ENCODE data around the gene FARP2. TPM values are rescaled to one million over a fixed set of nuclear protein-coding genes. Genes with fewer than 3 reads are reported as not detected.

The FARP2 gene
- total and polyA plus RNA-seq, 2 of the 4 experiments (the other 2 are of a cell fraction): 17.1 to 30.8 TPM

DNA sequence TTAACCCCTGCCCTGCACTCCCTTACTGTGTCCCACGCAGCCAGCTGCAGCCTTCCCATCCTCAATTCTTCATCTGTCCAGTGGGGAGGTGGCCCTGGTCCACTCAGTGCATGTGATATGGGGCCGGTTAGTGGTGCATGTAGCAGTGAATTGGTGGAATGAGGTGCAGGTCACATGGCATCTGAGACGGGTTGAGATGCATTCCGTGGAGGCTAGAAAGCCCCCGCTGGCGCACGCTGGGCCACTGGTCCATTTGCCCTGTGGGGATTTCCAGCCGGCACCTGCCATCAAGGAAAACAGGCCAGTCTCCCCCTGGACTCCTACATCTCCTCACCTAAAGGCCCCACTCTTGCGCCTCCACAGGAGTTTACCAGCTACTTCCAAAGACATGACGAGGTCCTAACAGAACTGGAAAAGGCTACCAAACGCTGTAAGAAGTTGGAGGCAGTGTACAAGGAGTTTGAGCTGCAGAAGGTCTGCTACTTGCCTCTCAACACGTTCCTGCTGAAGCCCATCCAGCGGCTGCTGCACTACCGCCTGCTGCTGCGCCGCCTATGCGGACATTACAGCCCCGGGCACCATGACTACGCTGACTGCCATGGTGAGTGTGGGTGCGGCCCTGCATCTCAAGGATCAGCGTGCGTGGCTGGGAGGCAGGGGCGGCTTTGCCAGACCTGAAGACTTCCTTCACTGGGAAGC is 111.8 kb downstream of the FARP2 start:
- Histone ChIP-seq H2AK9ac (replicated peaks; ENCODE audit: low read depth, low read length, poor library complexity) (no peak overlapping the region), H2BK20ac (ENCODE audit: low read depth, low read length) (no peak overlapping the region), H3K9ac (ENCODE audit: low read depth, low read length) (no peak overlapping the region), H4K8ac (ENCODE audit: low read depth in 2 of 2, low read length in 2 of 2) (no peak overlapping the region), H3K27ac (ENCODE audit: insufficient read depth, low read length) (no peak overlapping the region), H3K14ac (replicated peaks; ENCODE audit: low read depth, low read length) (no peak overlapping the region), H3K4ac (ENCODE audit: low read depth, low read length) (no peak overlapping the region), H4K5ac (ENCODE audit: low read depth, low read length) (no peak overlapping the region), H3K4me3 (ENCODE audit: insufficient read depth, low read depth, low read length) (no peak overlapping the region), H3K4me2 (ENCODE audit: low read depth, low read length) (no peak overlapping the region), H3K56ac (ENCODE audit: extremely low read depth, insufficient read depth, low read length) (no peak overlapping the region), H3K4me1 (ENCODE audit: control insufficient read depth, insufficient read depth, low read length) (no peaks in the 10 kb centered on the region), H3K23ac (ENCODE audit: low read depth, low read length) (no peak overlapping the region), H2BK120ac (ENCODE audit: low read depth, low read length) (no peak overlapping the region), H3K79me1 (ENCODE audit: low read depth in 1 of 2, low read length in 2 of 2) (no peaks in the 10 kb centered on the region), H2BK5ac (ENCODE audit: low read depth, low read length, poor library complexity, severe bottlenecking) (no peak overlapping the region), H4K91ac (ENCODE audit: insufficient read depth, low read depth, low read length) (no peak overlapping the region), H3K9me1 (ENCODE audit: insufficient read depth, low read length) (no peaks in the 10 kb centered on the region; the same call in 1 of the 2 replicates), H3K27me3 (ENCODE audit: control insufficient read depth, insufficient read depth, low read length) (peaks cover 4% of the 10 kb centered on the region; the same call in 1 of the 2 replicates), H3K18ac (ENCODE audit: low read depth, low read length) (no peak overlapping the region), H3K36me3 (ENCODE audit: control insufficient read depth, insufficient read depth, low read length) (no peaks in the 10 kb centered on the region; the same call in 1 of the 2 replicates), H4K20me1 (ENCODE audit: insufficient read depth, low read length) (no peaks in the 10 kb centered on the region), H3K9me3 (ENCODE audit: control insufficient read depth, insufficient read depth, low read length) (no peaks in the 10 kb centered on the region), H2BK15ac (ENCODE audit: low read depth, low read length) (no peak overlapping the region), H2AK5ac (ENCODE audit: low read depth, low read length) (no peak overlapping the region), H2AFZ (replicated peaks; ENCODE audit: low read length, poor library complexity) (no peak overlapping the region)
- no TSS peak for BruUV-seq (replicated peaks)
- WGBS, 2 experiments (ENCODE audit: extremely low coverage in 2 of 2, insufficient read length in 1 of 2): 93% methylated on average over 12 of the region's 23 CpGs; no CpG with 5 or more reads in 1 of the 2 experiments
- in situ Hi-C loops (cut with MboI; ENCODE audit: low sequenced_read_pairs) (no loop called here), intact Hi-C loops (cut with micrococcal nuclease) (no loop called here), dilution Hi-C loops (cut with HindIII; ENCODE audit: low sequenced_read_pairs, unreplicated experiment) (no loop called here)
- CTCF ChIA-PET: no interaction called here
- TF ChIP-seq FOS (IDR thresholded peaks at IDR 0.05; ENCODE audit: low read depth, low read length) (no peak), NFE2L2 (IDR thresholded peaks at IDR 0.05; ENCODE audit: low read depth, low read length) (no peak), RCOR1 (IDR thresholded peaks at IDR 0.05; ENCODE audit: insufficient replicate concordance, low read length) (no peak), RFX5 (IDR thresholded peaks at IDR 0.05; ENCODE audit: low read depth, low read length) (no peak), RAD21 (IDR thresholded peaks at IDR 0.05; ENCODE audit: low read length) (no peak)
- TF ChIP-seq, protein P1, sequence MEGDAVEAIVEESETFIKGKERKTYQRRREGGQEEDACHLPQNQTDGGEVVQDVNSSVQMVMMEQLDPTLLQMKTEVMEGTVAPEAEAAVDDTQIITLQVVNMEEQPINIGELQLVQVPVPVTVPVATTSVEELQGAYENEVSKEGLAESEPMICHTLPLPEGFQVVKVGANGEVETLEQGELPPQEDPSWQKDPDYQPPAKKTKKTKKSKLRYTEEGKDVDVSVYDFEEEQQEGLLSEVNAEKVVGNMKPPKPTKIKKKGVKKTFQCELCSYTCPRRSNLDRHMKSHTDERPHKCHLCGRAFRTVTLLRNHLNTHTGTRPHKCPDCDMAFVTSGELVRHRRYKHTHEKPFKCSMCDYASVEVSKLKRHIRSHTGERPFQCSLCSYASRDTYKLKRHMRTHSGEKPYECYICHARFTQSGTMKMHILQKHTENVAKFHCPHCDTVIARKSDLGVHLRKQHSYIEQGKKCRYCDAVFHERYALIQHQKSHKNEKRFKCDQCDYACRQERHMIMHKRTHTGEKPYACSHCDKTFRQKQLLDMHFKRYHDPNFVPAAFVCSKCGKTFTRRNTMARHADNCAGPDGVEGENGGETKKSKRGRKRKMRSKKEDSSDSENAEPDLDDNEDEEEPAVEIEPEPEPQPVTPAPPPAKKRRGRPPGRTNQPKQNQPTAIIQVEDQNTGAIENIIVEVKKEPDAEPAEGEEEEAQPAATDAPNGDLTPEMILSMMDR (conservative IDR thresholded peaks at IDR 0.05; ENCODE audit: low read depth, low read length): no peak
- no peak for ATAC-seq (ENCODE audit: low read depth)
- POLR2A ChIA-PET (ENCODE audit: unreplicated experiment): no interaction called here
- DNase-seq: no peak

All from IMR-90 (cell line).